GM21619 (cell line): ENCODE results near the gene YWHAG.
"Not testable (repeated sequence)": the region's sequence is repeated elsewhere in the genome, so short reads cannot be mapped to it uniquely, and the experiment has no call there.

Source experiments
- ATAC-seq: cut with Tn5 transposase; IDR thresholded peaks from one replicate; pipeline ENCODE4 v1.9.1; 2021; ENCODE audit not compliant: unreplicated experiment

Gene YWHAG

GRCh38 chr7:76325811-76326210 is 33.0 kb downstream of the YWHAG start:
- ATAC-seq = no peak

- ATAC-seq = no peak
Measured at GRCh38 chr7:76325092-76325491, 33.7 kb downstream of the YWHAG start.

GRCh38 chr7:76318488-76319353 is 40.1 kb downstream of the YWHAG start:
- ATAC-seq = peak; percentile 39

- peak; percentile 86 for ATAC-seq
Measured at GRCh38 chr7:76317782-76318487, 40.9 kb downstream of the YWHAG start.

- no peak for ATAC-seq
Measured at GRCh38 chr7:76316984-76317781, 41.6 kb downstream of the YWHAG start.

GRCh38 chr7:76315364-76315763 is 43.4 kb downstream of the YWHAG start:
- ATAC-seq = no peak

- ATAC-seq = not testable (repeated sequence)
Measured at GRCh38 chr7:76314740-76315139, 44.1 kb downstream of the YWHAG start.

- ATAC-seq = peak; percentile 24
Measured at GRCh38 chr7:76314042-76314721, 44.6 kb downstream of the YWHAG start.

GRCh38 chr7:76311838-76312237 is 47.0 kb downstream of the YWHAG start:
- ATAC-seq = not testable (repeated sequence)

- ATAC-seq = no peak
Measured at GRCh38 chr7:76310102-76310957, 48.5 kb downstream of the YWHAG start.

GRCh38 chr7:76309341-76310101 is 49.3 kb downstream of the YWHAG start:
- ATAC-seq = not testable (repeated sequence)

GRCh38 chr7:76308874-76309273 is 49.9 kb downstream of the YWHAG start:
- not testable (repeated sequence) for ATAC-seq

GRCh38 chr7:76304888-76305375 is 53.9 kb downstream of the YWHAG start:
- ATAC-seq = no peak

GRCh38 chr7:76303202-76304147 is 55.3 kb downstream of the YWHAG start:
- ATAC-seq = peak; percentile 50

GRCh38 chr7:76302347-76303201 is 56.2 kb downstream of the YWHAG start, which contains the start of gene HSPB1:
TSS of gene HSPB1 (plus strand) at chr7:76302673. CDS start at chr7:76302713, 40 bp downstream.
- ATAC-seq = peak; percentile 45

- ATAC-seq = no peak
Measured at GRCh38 chr7:76301000-76301399, 57.8 kb downstream of the YWHAG start.
